HCT116 (cell line): ENCODE measurements around the gene AGTRAP. TPM values are rescaled to one million over a fixed set of nuclear protein-coding genes. Genes with fewer than 3 reads are reported as not detected.

Experiments
- ATAC-seq: fragments of 200-7000 bp; cut with Tn5 transposase; 2 replicates; pipeline ENCODE4 v1.9.1; 2020; ENCODE audit warnings: mild to moderate bottlenecking, moderate library complexity
- BruUV-seq: library from RNA; stranded (reverse); fragments of 400-500 nt; replicated peaks from 2 replicates; lab custom pipeline; 2021; lab: Mats Ljungman, UMichigan
- CTCF ChIA-PET: fragments of 300-600 bp; sonication (Branson Sonifier 250); formaldehyde crosslinking; loops from one replicate; lab custom pipeline; 2021; ENCODE audit warnings: antibody characterized with exemption; lab: Charles Lee
- POLR2A ChIA-PET: fragments of 300-600, 350-600 bp; sonication (Branson Sonifier 250); formaldehyde crosslinking; loops from one replicate; lab custom pipeline; 2021; ENCODE audit warnings: antibody characterized with exemption; lab: Charles Lee
- RAD21 ChIA-PET, 2 experiments: fragments of 300-600 bp; sonication (Branson Sonifier 250); formaldehyde crosslinking; loops; one replicate each; lab custom pipeline; 2023; ENCODE audit warnings: low total read pairs in 2 of 2; ENCODE audit not compliant: uncharacterized antibody in 2 of 2, unreplicated experiment in 2 of 2, low non-redundant PET in 1 of 2; lab: Charles Lee
- DNase-seq: peaks from one replicate; pipeline ENCODE4 v3.0.0-alpha.2; 2010; ENCODE audit warnings: low read depth, low spot score
- H2AFZ ChIP-seq: fragments of 200-600 bp; shearing (Covaris generic), sonication (generic); 2 replicates; pipeline ENCODE4 v1.6.1; 2017; ENCODE audit warnings: low read depth, mixed run types, mixed read lengths, antibody characterized with exemption, low read length; ENCODE audit not compliant: poor library complexity, severe bottlenecking
- H3K27ac ChIP-seq: 2 replicates; pipeline ENCODE4 v1.5.1; 2012; ENCODE audit warnings: low read depth, low read length
- H3K27me3 ChIP-seq: fragments of 200-600 bp; sonication (generic); 2 replicates; pipeline ENCODE4 v1.6.1; 2016; ENCODE audit warnings: mixed run types, low read length, mixed read lengths; ENCODE audit not compliant: insufficient read depth
- H3K36me3 ChIP-seq, 2 experiments: fragments of 200-500 bp in 1 of 2; fragments of 200-600 bp in 1 of 2; sonication (Bioruptor generic) in 1 of 2; sonication (generic) in 1 of 2; 2 replicates each; pipeline versions ENCODE4 v1.5.1 to v1.6.1; 2014 to 2016; ENCODE audit warnings: low read length in 2 of 2, inconsistent platforms in 1 of 2, mixed read lengths in 1 of 2, mixed run types in 1 of 2; ENCODE audit not compliant: insufficient read depth in 2 of 2, control insufficient read depth in 1 of 2
- H3K4me1 ChIP-seq, 2 experiments: fragments of 200-600 bp in 1 of 2; sonication (generic) in 1 of 2; 2 replicates each; pipeline versions ENCODE4 v1.5.1 to v1.6.1; 2012 to 2017; ENCODE audit warnings: low read length in 2 of 2, inconsistent platforms in 1 of 2, mild to moderate bottlenecking in 1 of 2, mixed read lengths in 1 of 2, mixed run types in 1 of 2, moderate library complexity in 1 of 2; ENCODE audit not compliant: insufficient read depth in 2 of 2, control insufficient read depth in 1 of 2
- H3K4me2 ChIP-seq: fragments of 200-600 bp; sonication (generic); 2 replicates; pipeline ENCODE4 v1.6.1; 2017; ENCODE audit warnings: mixed run types, low read length, mixed read lengths
- H3K4me3 ChIP-seq, 2 experiments: fragments of 200-600 bp in 1 of 2; sonication (generic) in 1 of 2; replicated peaks in 1 of 2; 2 replicates each; pipeline ENCODE4 v1.5.1; 2011 to 2016; ENCODE audit warnings: low read length in 2 of 2, control low read depth in 1 of 2, low read depth in 1 of 2, mild to moderate bottlenecking in 1 of 2, mixed read lengths in 1 of 2, mixed run types in 1 of 2
- H3K79me2 ChIP-seq: fragments of 200-600 bp; sonication (generic); 2 replicates; pipeline ENCODE4 v1.6.1; 2017; ENCODE audit warnings: mild to moderate bottlenecking, mixed run types, low read length, moderate library complexity, mixed read lengths; ENCODE audit not compliant: insufficient read depth
- H3K9ac ChIP-seq: fragments of 200-600 bp; sonication (generic); 2 replicates; pipeline ENCODE4 v1.6.1; 2016; ENCODE audit warnings: low read length, mixed read lengths
- H3K9me2 ChIP-seq: fragments of 200-600 bp; sonication (generic), shearing (Covaris generic); 2 replicates; pipeline ENCODE4 v1.6.1; 2017; ENCODE audit warnings: mixed run types, mild to moderate bottlenecking, moderate library complexity; ENCODE audit not compliant: insufficient read depth
- H3K9me3 ChIP-seq, 2 experiments: fragments of 200-500 bp in 1 of 2; fragments of 200-600 bp in 1 of 2; sonication (Bioruptor generic) in 1 of 2; sonication (generic) in 1 of 2; 2 replicates each; pipeline ENCODE4 v1.6.1; 2014 to 2017; ENCODE audit warnings: low read length in 2 of 2, mixed read lengths in 2 of 2, inconsistent platforms in 1 of 2, low read depth in 1 of 2, mild to moderate bottlenecking in 1 of 2, mixed run types in 1 of 2, moderate library complexity in 1 of 2; ENCODE audit not compliant: control insufficient read depth in 1 of 2, insufficient read depth in 1 of 2
- H4K20me1 ChIP-seq: fragments of 200-600 bp; sonication (generic), shearing (Covaris generic); 2 replicates; pipeline ENCODE4 v1.6.1; 2017; ENCODE audit warnings: mixed run types, mild to moderate bottlenecking, moderate library complexity; ENCODE audit not compliant: insufficient read depth
- TCF7L2 ChIP-seq: IDR thresholded peaks from 2 replicates; pipeline ENCODE4 v1.7.0; 2011; ENCODE audit warnings: borderline replicate concordance, inconsistent platforms; ENCODE audit not compliant: insufficient read depth, insufficient read length; ENCODE audit errors: extremely low read depth
- intact Hi-C: fragments of 100-400 bp; cut with micrococcal nuclease; formaldehyde crosslinking; loops from 2 replicates; pipeline ENCODE4 v1.10.0; 2022
- total RNA-seq: library from RNA; stranded (reverse); gene quantifications from one replicate; pipeline ENCODE4 v1.2.1, GENCODE V29; 2021; ENCODE audit not compliant: unreplicated experiment
- TF ChIP-seq, protein P1 (sequence below): IDR thresholded peaks from 2 replicates; pipeline ENCODE4 v1.6.1; 2011; ENCODE audit warnings: mild to moderate bottlenecking, low read length, moderate library complexity; ENCODE audit not compliant: insufficient replicate concordance; ENCODE audit errors: extremely low read depth

Gene AGTRAP
- total RNA-seq, 1 experiment from 2014 or later: 49.0 TPM

- CTCF ChIA-PET: interaction anchor here (0.6 kb wide), 1 partner anchor 423 kb away, joined by 10 read pairs; no protein-coding TSS in a partner anchor
- intact Hi-C loops: no loop called here
- DNase-seq (no peak), ATAC-seq (no peak)
- POLR2A ChIA-PET: no interaction called here
- Histone ChIP-seq H3K9ac (peak overlapping the region; percentile 50; the same call in 1 of the 2 replicates), H4K20me1 (no peaks in the 10 kb centered on the region), H3K9me3 (no peaks in the 10 kb centered on the region), H3K9me2 (no peaks in the 10 kb centered on the region), H3K4me3 (no peak overlapping the region), H3K27ac (peak overlapping the region; percentile 37; the same call in 1 of the 2 replicates), H3K4me1 (peaks cover 37 to 79% of the 10 kb centered on the region in 2 experiments), H3K27me3 (no peaks in the 10 kb centered on the region), H2AFZ (no peak overlapping the region), H3K4me2 (no peak overlapping the region), H3K79me2 (no peaks in the 10 kb centered on the region), H3K36me3 (no peaks in the 10 kb centered on the region)
- TF ChIP-seq TCF7L2: no peak
- TF ChIP-seq, protein P1, sequence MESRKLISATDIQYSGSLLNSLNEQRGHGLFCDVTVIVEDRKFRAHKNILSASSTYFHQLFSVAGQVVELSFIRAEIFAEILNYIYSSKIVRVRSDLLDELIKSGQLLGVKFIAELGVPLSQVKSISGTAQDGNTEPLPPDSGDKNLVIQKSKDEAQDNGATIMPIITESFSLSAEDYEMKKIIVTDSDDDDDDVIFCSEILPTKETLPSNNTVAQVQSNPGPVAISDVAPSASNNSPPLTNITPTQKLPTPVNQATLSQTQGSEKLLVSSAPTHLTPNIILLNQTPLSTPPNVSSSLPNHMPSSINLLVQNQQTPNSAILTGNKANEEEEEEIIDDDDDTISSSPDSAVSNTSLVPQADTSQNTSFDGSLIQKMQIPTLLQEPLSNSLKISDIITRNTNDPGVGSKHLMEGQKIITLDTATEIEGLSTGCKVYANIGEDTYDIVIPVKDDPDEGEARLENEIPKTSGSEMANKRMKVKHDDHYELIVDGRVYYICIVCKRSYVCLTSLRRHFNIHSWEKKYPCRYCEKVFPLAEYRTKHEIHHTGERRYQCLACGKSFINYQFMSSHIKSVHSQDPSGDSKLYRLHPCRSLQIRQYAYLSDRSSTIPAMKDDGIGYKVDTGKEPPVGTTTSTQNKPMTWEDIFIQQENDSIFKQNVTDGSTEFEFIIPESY: no peak
- RAD21 ChIA-PET: no interaction called here
- no TSS peak for BruUV-seq
Measured at GRCh38 chr1:11789126-11790067, 53.5 kb downstream of the AGTRAP start.
